Right renal pelvis (tissue), 4 donors: ENCODE data around the gene MRPL11. TPM values are rescaled to one million over a fixed set of nuclear protein-coding genes. Genes with fewer than 3 reads are reported as not detected.
"Not testable (repeated sequence)": the region's sequence is repeated elsewhere in the genome, so short reads cannot be mapped to it uniquely, and the experiment has no call there.

ENCODE experiments used
- DNase-seq, 4 donors: peaks; one replicate each; pipeline ENCODE4 v3.0.0-alpha.2; 2013; ENCODE audit warnings: low read depth in 4 of 4, low spot score in 3 of 4, missing footprints in 1 of 4
- polyA plus RNA-seq, 4 donors: library from polyadenylated mRNA; unstranded; fragments of 120-200 nt; gene quantifications; one replicate each; pipeline ENCODE4 v1.2.1, GENCODE V29; 2013; ENCODE audit not compliant: insufficient read length in 4 of 4

The MRPL11 gene
- polyA plus RNA-seq, 4 donors: 72.4 to 80.1 (median 78.3) TPM

DNA sequence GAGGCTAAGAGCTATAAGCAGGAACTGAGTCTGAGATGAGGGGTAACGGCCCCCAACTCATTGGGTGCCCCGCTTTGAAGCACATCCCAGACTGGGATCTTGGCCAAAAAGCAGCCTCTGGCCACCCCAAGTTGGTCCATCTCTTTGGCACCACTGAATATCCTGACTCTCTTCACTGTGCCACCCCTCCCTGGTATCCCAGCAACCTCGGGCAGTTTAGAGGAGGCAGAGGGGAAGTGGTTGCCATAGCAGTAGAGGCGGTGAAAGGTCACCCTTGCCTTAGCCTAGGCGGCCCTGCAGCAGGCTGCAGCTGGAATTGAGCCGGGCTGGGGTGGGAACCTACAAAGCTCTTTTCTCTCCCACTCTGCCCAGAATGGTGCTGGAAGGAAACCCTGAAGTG lies 29.1 kb upstream of the MRPL11 start:
- DNase-seq: no peak

DNA sequence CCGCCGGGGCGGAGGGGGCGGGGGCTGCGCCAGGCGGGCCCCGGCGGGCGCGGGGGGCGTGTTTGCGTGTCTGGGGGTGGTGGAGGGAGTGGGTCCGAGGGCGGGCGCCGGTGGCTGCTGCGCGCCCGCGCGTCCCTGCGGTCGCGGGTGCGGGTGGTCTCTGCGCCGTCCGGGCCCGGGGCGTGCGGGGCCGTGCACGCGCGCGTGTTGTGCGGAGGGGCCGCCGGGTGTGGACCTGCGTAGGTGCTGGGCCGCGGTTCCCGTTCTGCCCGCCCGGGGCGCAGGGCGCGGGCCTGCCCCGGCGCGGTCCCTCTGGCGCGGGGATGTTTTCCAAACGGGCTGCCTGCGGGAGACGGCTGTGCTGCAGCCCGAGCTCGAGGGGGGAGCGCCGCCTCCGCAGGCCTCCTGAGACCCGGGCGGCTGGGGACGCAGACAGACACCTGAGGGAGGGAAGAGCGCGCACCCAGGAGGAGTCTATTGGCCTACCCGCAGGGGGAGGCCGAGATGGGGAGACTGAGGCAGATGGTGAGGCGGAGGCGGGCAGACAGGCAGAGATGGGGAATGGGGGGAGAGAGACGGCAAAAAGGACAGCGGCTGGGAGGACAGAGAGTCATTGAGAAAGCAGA lies 28.5 kb upstream of the MRPL11 start:
- no peak for DNase-seq

DNA sequence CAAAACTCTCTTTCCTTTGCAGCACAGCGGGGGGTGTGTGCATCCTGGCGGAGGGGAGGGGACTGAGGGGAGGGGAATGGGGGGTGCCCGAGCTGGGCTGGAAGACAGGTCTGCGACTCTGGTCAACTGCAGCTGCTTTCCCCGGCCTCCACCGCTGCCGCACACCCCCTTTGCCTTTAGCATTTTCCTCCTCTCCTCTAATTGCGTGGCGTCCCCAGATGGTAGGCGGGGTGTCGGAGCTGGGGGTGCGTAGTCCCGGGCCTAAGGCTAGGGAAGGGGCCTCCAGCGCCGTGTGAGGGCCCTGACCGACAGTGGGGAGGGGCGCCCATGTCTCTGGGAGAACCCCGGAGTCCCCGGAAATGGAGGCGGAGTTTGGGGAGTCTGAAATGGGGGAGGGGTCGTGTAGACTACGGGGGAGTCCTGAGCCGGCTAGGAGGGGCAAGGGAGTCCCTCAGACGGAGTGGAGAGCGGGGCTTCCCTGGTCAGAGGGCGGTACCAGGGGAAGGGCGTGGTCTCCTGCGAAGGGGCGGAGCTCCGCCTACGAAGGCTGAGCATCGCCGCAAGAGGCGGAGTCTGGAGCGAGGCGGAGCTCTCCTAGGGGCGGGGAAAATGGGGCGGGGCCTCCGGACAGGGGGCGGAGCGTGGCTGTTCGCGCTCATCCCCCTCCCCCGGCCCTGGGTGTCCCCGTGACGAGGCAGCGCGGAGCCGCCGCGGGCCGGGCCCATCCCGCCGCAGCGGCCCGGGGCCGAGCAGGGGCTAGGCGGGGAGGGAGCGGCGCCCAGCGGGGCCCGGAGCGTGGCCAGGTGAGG lies 27.8 kb upstream of the MRPL11 start, which contains the start of gene PELI3:
Gene PELI3 (plus strand): TSS at position 681 of the 809 bp plus-strand sequence. CDS start 1,224 bp downstream, outside the sequence.
- peak; percentile 83 to 90 (median 86) for DNase-seq

GRCh38 chr11:66465373-66466224 lies 27.0 kb upstream of the MRPL11 start:
- no peak for DNase-seq

DNA sequence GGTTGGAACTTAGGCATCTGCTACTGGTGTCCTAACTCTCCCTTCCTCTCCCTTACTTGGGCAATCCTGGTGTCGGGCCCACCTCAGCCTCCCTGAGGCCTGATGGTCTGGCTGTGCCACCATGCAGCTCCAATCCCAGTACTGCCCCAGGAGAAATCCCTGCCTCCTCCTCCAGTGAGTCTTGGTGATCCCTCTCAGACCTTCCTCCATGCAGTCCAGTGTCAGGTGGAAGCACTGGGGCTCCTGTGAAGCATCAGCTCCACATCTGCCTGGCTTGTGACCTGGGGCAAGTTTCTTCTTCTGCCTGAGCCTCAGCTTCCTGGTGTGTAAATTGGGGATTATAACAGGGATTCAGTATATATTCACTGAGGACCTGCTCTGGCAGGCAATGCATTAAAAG lies 26.3 kb upstream of the MRPL11 start:
- DNase-seq: no peak

GRCh38 chr11:66464116-66464515 lies 25.5 kb upstream of the MRPL11 start:
- not testable (repeated sequence) for DNase-seq

DNA sequence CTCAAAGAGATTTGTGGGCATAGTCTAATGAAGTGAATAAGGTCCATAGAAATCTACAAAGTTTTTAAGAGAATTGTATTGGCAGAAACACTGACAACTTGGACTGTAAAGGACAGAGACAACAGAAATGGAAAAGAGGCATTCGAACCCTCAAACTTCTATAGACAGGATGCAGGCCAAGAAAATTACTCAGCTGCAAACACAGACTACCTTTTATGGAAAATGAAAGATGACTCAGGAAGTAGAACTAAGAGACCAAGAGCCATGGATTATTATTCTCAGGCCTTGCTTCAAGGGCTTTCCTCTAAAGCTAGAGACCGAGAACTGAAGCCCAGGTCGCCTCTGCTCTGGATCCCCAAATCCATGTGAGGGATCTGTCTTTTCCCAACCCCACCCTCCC lies 24.3 kb upstream of the MRPL11 start:
- DNase-seq: no peak

DNA sequence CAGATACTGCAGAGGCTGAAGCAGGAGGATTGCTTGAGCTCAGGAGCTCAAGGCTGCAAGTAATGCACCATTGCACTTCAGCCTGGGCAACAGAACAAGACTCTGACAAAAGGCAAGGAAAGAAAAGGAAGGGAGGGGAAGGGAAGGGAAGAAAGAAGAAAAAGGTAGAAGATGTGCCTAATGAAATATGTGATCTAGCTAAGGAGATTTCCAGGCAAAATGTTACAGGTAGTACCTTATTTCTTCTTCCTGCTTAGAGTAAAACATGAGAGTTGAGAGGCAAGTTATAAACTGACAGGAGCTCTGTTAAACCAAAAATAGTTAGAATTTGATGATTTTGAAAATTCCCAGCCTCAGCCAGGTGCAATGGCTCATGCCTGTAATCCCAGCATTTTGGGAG lies 23.4 kb upstream of the MRPL11 start:
- DNase-seq: no peak

- no peak for DNase-seq
Measured at GRCh38 chr11:66459138-66459778, 20.6 kb upstream of the MRPL11 start.

DNA sequence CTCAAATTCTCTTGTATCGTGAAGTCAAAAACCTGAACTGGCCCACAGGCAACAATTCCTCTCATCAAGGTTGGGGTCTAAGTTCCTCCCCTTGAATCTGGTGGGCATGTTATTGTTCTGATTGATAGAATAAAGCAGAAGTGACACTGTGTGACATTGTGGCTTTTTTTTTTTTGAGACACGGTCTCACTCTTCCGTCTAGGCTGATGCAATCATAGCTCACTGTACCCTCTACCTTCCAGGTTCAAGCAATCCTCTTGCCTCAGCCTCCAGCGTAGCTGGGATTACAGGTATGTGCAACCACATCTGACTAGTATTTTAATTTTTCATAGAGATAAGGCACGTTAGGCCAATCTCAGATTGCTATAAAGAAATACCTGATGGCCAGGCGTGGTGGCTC lies 19.2 kb upstream of the MRPL11 start:
- no peak for DNase-seq

DNA sequence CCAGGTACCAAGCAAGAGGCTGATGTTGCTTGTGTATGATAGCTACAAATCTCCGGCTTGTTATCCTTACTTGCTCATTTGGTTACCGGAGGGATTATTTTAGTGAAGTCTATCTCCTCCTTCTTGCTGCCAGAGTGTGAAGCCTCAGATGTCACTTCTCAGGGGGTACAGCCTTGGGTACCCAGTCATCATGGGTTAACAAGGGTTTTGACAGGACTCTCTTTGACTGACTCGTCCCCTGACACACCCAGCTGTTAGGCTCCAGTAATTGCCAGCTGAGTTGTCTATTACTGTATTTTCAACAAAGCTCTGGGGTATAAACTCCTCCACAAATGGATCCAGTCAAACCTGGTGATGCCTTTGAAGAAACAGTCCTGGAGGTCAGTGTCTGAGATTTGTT lies 16.2 kb upstream of the MRPL11 start:
- no peak for DNase-seq

DNA sequence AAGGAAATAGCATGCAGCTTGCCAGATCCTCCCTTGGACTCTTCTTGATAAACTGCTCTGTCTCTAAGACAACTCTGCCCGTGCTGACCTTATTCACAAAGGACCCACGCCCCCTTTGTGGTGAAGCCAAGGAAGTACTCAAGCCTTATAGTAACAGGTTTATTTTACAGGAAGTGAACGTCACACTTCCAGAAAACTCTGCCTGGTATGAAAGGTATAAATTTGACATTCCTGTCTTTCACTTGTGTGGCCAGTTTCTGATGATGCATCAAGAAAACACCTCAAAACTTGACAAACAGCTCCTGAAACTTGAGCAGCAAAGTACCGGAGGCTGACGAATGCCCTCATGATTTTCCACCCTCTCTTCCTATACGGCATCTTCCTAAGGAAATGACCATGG lies 15.6 kb upstream of the MRPL11 start:
- DNase-seq: no peak

- DNase-seq: no peak
Measured at GRCh38 chr11:66451663-66452062, 13.0 kb upstream of the MRPL11 start.

GRCh38 chr11:66450560-66450959 lies 11.9 kb upstream of the MRPL11 start:
- DNase-seq: no peak

- DNase-seq: no peak
Measured at GRCh38 chr11:66448523-66448922, 9.9 kb upstream of the MRPL11 start.

- DNase-seq: no peak
Measured at GRCh38 chr11:66447012-66447411, 8.4 kb upstream of the MRPL11 start.

GRCh38 chr11:66443602-66444001 lies 5.0 kb upstream of the MRPL11 start:
- no peak for DNase-seq

GRCh38 chr11:66440940-66441282 lies 2.3 kb upstream of the MRPL11 start:
- not testable (repeated sequence) for DNase-seq

DNA sequence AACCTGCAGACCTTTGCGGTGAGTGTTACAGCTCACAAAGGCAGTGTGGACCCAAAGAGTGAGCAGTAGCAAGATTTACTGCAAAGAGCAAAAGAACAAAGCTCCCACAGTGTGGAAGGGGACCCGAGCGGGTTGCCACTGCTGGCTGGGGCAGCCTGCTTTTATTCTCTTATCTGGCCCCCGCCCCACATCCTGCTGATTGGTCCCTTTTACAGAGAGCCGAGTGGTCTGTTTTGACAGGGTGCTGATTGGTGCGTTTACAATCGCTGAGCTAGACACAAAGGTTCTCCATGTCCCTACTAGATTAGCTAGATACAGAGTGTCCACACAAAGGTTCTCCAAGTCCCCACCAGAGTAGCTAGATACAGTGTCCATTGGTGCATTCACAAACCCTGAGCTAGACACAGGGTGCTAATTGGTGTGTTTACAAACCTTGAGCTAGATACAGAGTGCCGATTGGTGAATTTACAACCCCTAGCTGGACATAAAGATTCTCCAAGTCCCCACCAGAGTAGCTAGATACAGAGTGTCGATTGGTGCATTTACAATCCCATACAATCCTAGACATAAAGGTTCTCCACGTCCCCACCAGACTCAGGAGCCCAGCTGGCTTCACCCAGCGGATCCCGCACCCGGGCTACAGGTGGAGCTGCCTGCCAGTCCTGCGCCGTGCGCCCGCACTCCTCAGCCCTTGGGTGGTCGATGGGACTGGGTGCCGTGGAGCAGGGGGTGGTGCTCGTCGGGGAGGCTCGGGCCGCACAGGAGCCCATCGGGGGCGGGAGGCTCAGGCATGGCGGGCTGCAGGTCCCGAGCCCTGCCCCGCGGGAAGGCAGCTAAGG lies 1.7 kb upstream of the MRPL11 start:
- DNase-seq: not testable (repeated sequence)

- no peak for DNase-seq
Measured at GRCh38 chr11:66437979-66438503, 607 bp downstream of the MRPL11 start.
